ENCODE measurements around the gene EMP2. TPM values are rescaled to one million over a fixed set of nuclear protein-coding genes. Genes with fewer than 3 reads are reported as not detected.

EMP2 gene
- total and polyA plus RNA-seq, 2 of the 4 experiments (the other 2 are of a cell fraction) = 13.8 to 18.3 TPM

DNA sequence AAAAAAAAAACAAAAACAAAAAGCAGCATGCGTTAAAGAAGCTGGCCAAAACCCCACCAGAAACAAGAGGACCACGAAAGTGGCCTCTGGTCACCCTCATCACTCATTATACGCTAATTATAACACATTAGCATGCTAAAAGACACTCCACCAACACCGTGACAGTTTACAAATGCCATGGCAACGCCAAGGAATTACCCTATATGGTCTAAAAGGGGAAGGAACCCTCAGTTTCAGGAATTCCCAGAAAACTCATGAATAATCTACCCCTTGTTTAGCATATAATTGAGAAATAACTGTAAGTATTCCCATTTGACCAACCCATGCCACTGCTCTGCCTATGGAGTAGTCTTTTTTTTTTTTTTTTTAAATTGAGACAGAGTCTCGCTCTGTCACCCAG, 77.6 kb downstream of the EMP2 start:
- dilution Hi-C loops (cut with HindIII; ENCODE audit: low sequenced_read_pairs, unreplicated experiment) (no loop called here), intact Hi-C loops (cut with micrococcal nuclease) (no loop called here), in situ Hi-C loops (cut with MboI; ENCODE audit: low sequenced_read_pairs) (loop anchor here (10.0 to 25.0 kb wide), 2 partner anchors 1338 to 1490 kb away; no protein-coding TSS in a partner anchor)
- no peaks in the 10 kb centered on the region for H3K9me1 ChIP-seq (ENCODE audit: insufficient read depth, low read length)
- H4K91ac ChIP-seq (ENCODE audit: insufficient read depth, low read depth, low read length) = no peak overlapping the region
- H3K14ac ChIP-seq (replicated peaks; ENCODE audit: low read depth, low read length) = no peak overlapping the region
- no peak overlapping the region for H2BK5ac ChIP-seq (ENCODE audit: low read depth, low read length, poor library complexity, severe bottlenecking)
- no peaks in the 10 kb centered on the region for H3K79me1 ChIP-seq (ENCODE audit: low read depth in 1 of 2, low read length in 2 of 2)
- POLR2A ChIA-PET (ENCODE audit: unreplicated experiment) = no interaction called here
- no peak overlapping the region for H3K4ac ChIP-seq (ENCODE audit: low read depth, low read length)
- no peaks in the 10 kb centered on the region for H3K27me3 ChIP-seq (ENCODE audit: control insufficient read depth, insufficient read depth, low read length)
- H2AK5ac ChIP-seq (ENCODE audit: low read depth, low read length) = no peak overlapping the region
- no CpG with 5 or more reads among the region's 6 CpGs for WGBS, 2 experiments (ENCODE audit: extremely low coverage in 2 of 2, insufficient read length in 1 of 2)
- DNase-seq (no peak), ATAC-seq (ENCODE audit: low read depth) (no peak)
- no peak overlapping the region for H3K27ac ChIP-seq (ENCODE audit: insufficient read depth, low read length)
- TF ChIP-seq MXI1 (IDR thresholded peaks at IDR 0.05; ENCODE audit: borderline replicate concordance, low read depth, low read length) (no peak), BHLHE40 (IDR thresholded peaks at IDR 0.05; ENCODE audit: low read depth, low read length) (no peak), MAFK (IDR thresholded peaks at IDR 0.05; ENCODE audit: low read depth, low read length) (no peak), RFX5 (IDR thresholded peaks at IDR 0.05; ENCODE audit: low read depth, low read length) (no peak), RCOR1 (IDR thresholded peaks at IDR 0.05; ENCODE audit: insufficient replicate concordance, low read length) (no peak), RAD21 (IDR thresholded peaks at IDR 0.05; ENCODE audit: low read length) (no peak), MAZ (IDR thresholded peaks at IDR 0.05; ENCODE audit: borderline replicate concordance, low read depth, low read length) (no peak), NFE2L2 (IDR thresholded peaks at IDR 0.05; ENCODE audit: low read depth, low read length) (no peak), CHD1 (IDR thresholded peaks at IDR 0.05; ENCODE audit: low read depth, low read length) (no peak)
- TF ChIP-seq, protein P1, sequence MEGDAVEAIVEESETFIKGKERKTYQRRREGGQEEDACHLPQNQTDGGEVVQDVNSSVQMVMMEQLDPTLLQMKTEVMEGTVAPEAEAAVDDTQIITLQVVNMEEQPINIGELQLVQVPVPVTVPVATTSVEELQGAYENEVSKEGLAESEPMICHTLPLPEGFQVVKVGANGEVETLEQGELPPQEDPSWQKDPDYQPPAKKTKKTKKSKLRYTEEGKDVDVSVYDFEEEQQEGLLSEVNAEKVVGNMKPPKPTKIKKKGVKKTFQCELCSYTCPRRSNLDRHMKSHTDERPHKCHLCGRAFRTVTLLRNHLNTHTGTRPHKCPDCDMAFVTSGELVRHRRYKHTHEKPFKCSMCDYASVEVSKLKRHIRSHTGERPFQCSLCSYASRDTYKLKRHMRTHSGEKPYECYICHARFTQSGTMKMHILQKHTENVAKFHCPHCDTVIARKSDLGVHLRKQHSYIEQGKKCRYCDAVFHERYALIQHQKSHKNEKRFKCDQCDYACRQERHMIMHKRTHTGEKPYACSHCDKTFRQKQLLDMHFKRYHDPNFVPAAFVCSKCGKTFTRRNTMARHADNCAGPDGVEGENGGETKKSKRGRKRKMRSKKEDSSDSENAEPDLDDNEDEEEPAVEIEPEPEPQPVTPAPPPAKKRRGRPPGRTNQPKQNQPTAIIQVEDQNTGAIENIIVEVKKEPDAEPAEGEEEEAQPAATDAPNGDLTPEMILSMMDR (conservative IDR thresholded peaks at IDR 0.05; ENCODE audit: low read depth, low read length) = no peak
- no peak overlapping the region for H3K9ac ChIP-seq (ENCODE audit: low read depth, low read length)
- no peak overlapping the region for H3K18ac ChIP-seq (ENCODE audit: low read depth, low read length)
- H4K8ac ChIP-seq (ENCODE audit: low read depth in 2 of 2, low read length in 2 of 2) = no peak overlapping the region
- no peak overlapping the region for H3K4me2 ChIP-seq (ENCODE audit: low read depth, low read length)
- H2AK9ac ChIP-seq (replicated peaks; ENCODE audit: low read depth, low read length, poor library complexity) = no peak overlapping the region
- H2BK15ac ChIP-seq (ENCODE audit: low read depth, low read length) = no peak overlapping the region
- H4K20me1 ChIP-seq (ENCODE audit: insufficient read depth, low read length) = no peaks in the 10 kb centered on the region
- CTCF ChIA-PET = no interaction called here
- BruUV-seq (replicated peaks) = no TSS peak
- no peak overlapping the region for H2AFZ ChIP-seq (replicated peaks; ENCODE audit: low read length, poor library complexity)
- no peak overlapping the region for H3K56ac ChIP-seq (ENCODE audit: extremely low read depth, insufficient read depth, low read length)
- no peaks in the 10 kb centered on the region for H3K4me1 ChIP-seq (ENCODE audit: control insufficient read depth, insufficient read depth, low read length)
- no peak overlapping the region for H3K4me3 ChIP-seq (ENCODE audit: insufficient read depth, low read depth, low read length)
- no peak overlapping the region for H3K23ac ChIP-seq (ENCODE audit: low read depth, low read length)
- no peak overlapping the region for H4K5ac ChIP-seq (ENCODE audit: low read depth, low read length)
- no peak overlapping the region for H2BK120ac ChIP-seq (ENCODE audit: low read depth, low read length)
- no peaks in the 10 kb centered on the region for H3K9me3 ChIP-seq (ENCODE audit: control insufficient read depth, insufficient read depth, low read length)
- H3K36me3 ChIP-seq (ENCODE audit: control insufficient read depth, insufficient read depth, low read length) = no peaks in the 10 kb centered on the region
- H2BK20ac ChIP-seq (ENCODE audit: low read depth, low read length) = no peak overlapping the region
